Pancreas (tissue), 10 donors: ENCODE results near the gene EVI5L. TPM values are rescaled to one million over a fixed set of nuclear protein-coding genes. Genes with fewer than 3 reads are reported as not detected.

Experiments used
- ATAC-seq, 4 donors: fragments of 200-7000 bp; cut with Tn5 transposase; one replicate each; pipeline versions ENCODE4 v1.8.0 to v1.9.1; 2020; ENCODE audit warnings: mild to moderate bottlenecking in 4 of 4, moderate library complexity in 4 of 4
- DNase-seq, 6 donors: peaks; one replicate each; pipeline ENCODE4 v3.0.0-alpha.2; 2020
- FAIRE-seq: peaks from 2 replicates; lab custom pipeline; 2012; peaks lifted over from hg19 to GRCh38; lab: Jason Lieb, UNC
- H3K27ac ChIP-seq, 4 donors: fragments of 200-600 bp; sonication (generic); 1 replicate in 3 of 4; 2 replicates in 1 of 4; pipeline versions ENCODE4 v1.5.0 to v1.8.0; 2020
- H3K27me3 ChIP-seq, 4 donors: fragments of 200-600 bp; one replicate each; pipeline ENCODE4 v1.8.0; 2021
- H3K36me3 ChIP-seq, 3 donors: fragments of 200-600 bp; sonication (generic) in 1 of 3; one replicate each; pipeline versions ENCODE4 v1.5.0 to v1.8.0; 2020 to 2021
- H3K4me1 ChIP-seq, 3 donors: fragments of 200-600 bp; one replicate each; pipeline ENCODE4 v1.8.0; 2021
- H3K4me3 ChIP-seq, 4 donors: fragments of 200-600 bp; sonication (generic) in 2 of 4; one replicate each; pipeline versions ENCODE4 v1.5.0 to v1.8.0; 2020 to 2021
- H3K9me3 ChIP-seq, 4 donors: fragments of 200-600 bp; one replicate each; pipeline ENCODE4 v1.8.0; 2021
- CTCF ChIP-seq, 4 donors: fragments of 200-600 bp; sonication (generic) in 3 of 4; IDR thresholded peaks; one replicate each; pipeline versions ENCODE4 v1.5.0 to v1.8.0; 2021; ENCODE audit warnings: antibody characterized with exemption in 4 of 4
- WGBS, 2 donors: extraction: QIAGEN DNeasy Blood & Tissue Kit; methylation state at CpG; one replicate each; pipeline ENCODE4 v1.1.7; 2013; 5-methylcytosine and 5-hydroxymethylcytosine counted together
- intact Hi-C, 3 donors: fragments of 100-400 bp; cut with DNase I; formaldehyde crosslinking; loops; one replicate each; pipeline versions ENCODE4 v1.11.1 to v1.14.2; 2022
- polyA plus RNA-seq, 2 donors: library from polyadenylated mRNA; stranded (reverse); fragments of 200-250 nt; gene quantifications; one replicate each; pipeline ENCODE4 v1.2.3, GENCODE V29; 2013
- total RNA-seq, 6 donors: library from RNA; stranded (reverse); fragmentation: NEBNext Ultra II Directional in 4 of 6; extraction: Animal tissue kit (Norgen Biotek cat#: 25700) in 4 of 6; gene quantifications; one replicate each; pipeline versions ENCODE4 v1.2.1 to v1.2.4, GENCODE V29; 2021 to 2023
- donor health status: healthy with polysubstance abuse.
- donor health status: DM: no; HTN: no; CAD: no; lungs with moderate emphysema.
- donor health status: DM: no; HTN: no; CAD: no.
- donor health status: control.
- donor health status: control.
- donor health status: Bipolar disorder and iron deficiency.
- donor health status: DM: yes; HTN: yes; CAD: no.
- donor health status: DM: no; HTN: no; CAD: no.
- donor health status: DM: no; HTN: no; CAD: no.
- donor health status: DM: yes; HTN: yes; CAD: no.

EVI5L gene
- total and polyA plus RNA-seq, 8 donors: 3.0 to 9.1 (median 4.8) TPM

GRCh38 chr19:7912144-7912696, 82.2 kb downstream of the EVI5L start:
- no peak for ATAC-seq
- no peak overlapping the region for H3K4me3 ChIP-seq
- H3K27me3 ChIP-seq: peaks cover 0 to 6% (median 0%) of the 10 kb centered on the region in 4 donors
- WGBS, 2 donors: 91 to 92% methylated on average over 28 to 31 of the region's 31 CpGs
- DNase-seq: peak in 3 of 6 donors; percentile 40 to 74 (median 53)
- H3K27ac ChIP-seq: no peak overlapping the region
- H3K4me1 ChIP-seq: peaks cover 0 to 10% (median under 1%) of the 10 kb centered on the region in 3 donors
- H3K36me3 ChIP-seq: peaks cover 4 to 29% (median 22%) of the 10 kb centered on the region in 3 donors
- TF ChIP-seq CTCF (IDR thresholded peaks at IDR 0.05): no peak
- no peaks in the 10 kb centered on the region for H3K9me3 ChIP-seq
- intact Hi-C loops: no loop called here
- FAIRE-seq: no peak

GRCh38 chr19:7912697-7913564, 82.9 kb downstream of the EVI5L start:
- Histone ChIP-seq H3K27ac (no peak overlapping the region), H3K36me3 (peaks cover 4 to 29% (median 22%) of the 10 kb centered on the region in 3 donors), H3K27me3 (peaks cover 0 to 6% (median 0%) of the 10 kb centered on the region in 4 donors), H3K4me3 (no peak overlapping the region), H3K4me1 (peaks cover 0 to 17% (median 6%) of the 10 kb centered on the region in 3 donors), H3K9me3 (no peaks in the 10 kb centered on the region)
- intact Hi-C loops: no loop called here
- FAIRE-seq (no peak), DNase-seq (peak in 3 of 6 donors; percentile 39 to 75 (median 55)), ATAC-seq (no peak)
- no peak for TF ChIP-seq CTCF (IDR thresholded peaks at IDR 0.05)
- WGBS, 2 donors: 92 to 94% methylated on average over 39 of the region's 39 CpGs

- no peak for FAIRE-seq
These were observed 83.6 kb downstream of the EVI5L start for GRCh38 chr19:7913652-7914051.

GRCh38 chr19:7914099-7914498, 84.1 kb downstream of the EVI5L start:
- no peak for ATAC-seq
- FAIRE-seq: no peak
- peaks cover 4 to 29% (median 22%) of the 10 kb centered on the region in 3 donors for H3K36me3 ChIP-seq
- WGBS, 2 donors: 50 to 52% methylated on average over 12 of the region's 12 CpGs
- intact Hi-C loops: no loop called here
- H3K9me3 ChIP-seq: no peaks in the 10 kb centered on the region
- no peak for TF ChIP-seq CTCF (IDR thresholded peaks at IDR 0.05)
- no peak overlapping the region for H3K27ac ChIP-seq
- H3K27me3 ChIP-seq: peaks cover 0 to 6% (median 0%) of the 10 kb centered on the region in 4 donors
- DNase-seq: peak in 1 of 6 donors; percentile 30
- H3K4me1 ChIP-seq: peaks cover 0 to 18% (median 6%) of the 10 kb centered on the region in 3 donors
- no peak overlapping the region for H3K4me3 ChIP-seq

More at GRCh38 chr19:7913652-7914051, 83.6 kb downstream of the EVI5L start:
- Histone ChIP-seq H3K27ac (no peak overlapping the region), H3K9me3 (no peaks in the 10 kb centered on the region), H3K4me1 (peaks cover 0 to 18% (median 6%) of the 10 kb centered on the region in 3 donors), H3K36me3 (peaks cover 4 to 29% (median 22%) of the 10 kb centered on the region in 3 donors), H3K27me3 (peaks cover 0 to 6% (median 0%) of the 10 kb centered on the region in 4 donors), H3K4me3 (no peak overlapping the region)
- 87 to 90% methylated on average over 10 of the region's 10 CpGs for WGBS, 2 donors
- TF ChIP-seq CTCF (IDR thresholded peaks at IDR 0.05): no peak
- ATAC-seq (no peak), DNase-seq (no peak)
- intact Hi-C loops: no loop called here

Other genes starting within 250 kb of the EVI5L start
- 10 to 100 TPM; 12.1 to 25.5 (median 20.6) TPM for gene CAMSAP3, start 234.4 kb upstream of the EVI5L start, total RNA-seq
- 10 to 100 TPM; 52.6 to 64.5 TPM for gene CAMSAP3, start 234.4 kb upstream of the EVI5L start, polyA plus RNA-seq
- gene XAB2, start 200.7 kb upstream of the EVI5L start, total RNA-seq: 10 to 100 TPM; 16.8 to 27.9 (median 22.5) TPM
- 10 to 100 TPM; 63.7 to 71.5 TPM for gene XAB2, start 200.7 kb upstream of the EVI5L start, polyA plus RNA-seq
- gene PET100, start 200.4 kb upstream of the EVI5L start, total RNA-seq: 10 to 100 TPM; 31.6 to 56.6 (median 47.3) TPM
- gene PET100, start 200.4 kb upstream of the EVI5L start, polyA plus RNA-seq: 10 to 100 TPM; 91.0 to 95.6 TPM
- 1 to 10 TPM; 1.1 to 3.7 (median 1.8) TPM for gene PCP2, start 196.5 kb upstream of the EVI5L start, total RNA-seq
- gene PCP2, start 196.5 kb upstream of the EVI5L start, polyA plus RNA-seq: 10 to 100 TPM in 1 of 2 donors, 1 to 10 TPM in 1; 8.8 to 35.6 TPM
- gene STXBP2, start 193.1 kb upstream of the EVI5L start, total RNA-seq: 100 to 1,000 TPM in 1 of 6 donors, 10 to 100 TPM in 5; 45.6 to 104 (median 73.4) TPM
- gene STXBP2, start 193.1 kb upstream of the EVI5L start, polyA plus RNA-seq: 100 to 1,000 TPM; 143 to 216 TPM
- not detected for gene RETN, start 161.2 kb upstream of the EVI5L start, total RNA-seq
- gene RETN, start 161.2 kb upstream of the EVI5L start, polyA plus RNA-seq: 1 to 10 TPM; 2.2 to 5.9 TPM
- 1 to 10 TPM in 1 of 6 donors, under 1 TPM in 3, not detected in 2; 0.16 to 1.5 (median 0.67) TPM for gene MCEMP1, start 153.1 kb upstream of the EVI5L start, total RNA-seq
- under 1 TPM; 0.19 to 0.28 TPM for gene MCEMP1, start 153.1 kb upstream of the EVI5L start, polyA plus RNA-seq
- gene TRAPPC5, start 149.4 kb upstream of the EVI5L start, total RNA-seq: 10 to 100 TPM; 26.7 to 49.8 (median 38.3) TPM
- gene TRAPPC5, start 149.4 kb upstream of the EVI5L start, polyA plus RNA-seq: 10 to 100 TPM; 53.0 to 89.9 TPM
- gene FCER2, start 128.1 kb upstream of the EVI5L start, total RNA-seq: under 1 TPM in 2 of 6 donors, not detected in 4; 0.19 to 0.51 TPM
- under 1 TPM in 1 of 2 donors, not detected in 1; 0.08 TPM for gene FCER2, start 128.1 kb upstream of the EVI5L start, polyA plus RNA-seq
- gene CLEC4G, start 98.1 kb upstream of the EVI5L start, total RNA-seq: 1 to 10 TPM in 1 of 6 donors, under 1 TPM in 2, not detected in 3; 0.16 to 1.1 (median 0.90) TPM
- gene CLEC4G, start 98.1 kb upstream of the EVI5L start, polyA plus RNA-seq: under 1 TPM; 0.09 to 0.68 TPM
- gene CD209, start 82.7 kb upstream of the EVI5L start, total RNA-seq: 1 to 10 TPM in 3 of 6 donors, under 1 TPM in 3; 0.23 to 7.0 (median 1.5) TPM
- gene CD209, start 82.7 kb upstream of the EVI5L start, polyA plus RNA-seq: under 1 TPM; 0.19 to 0.49 TPM
- not detected for gene CLEC4M, start 67.0 kb upstream of the EVI5L start, total RNA-seq
- not detected for gene CLEC4M, start 67.0 kb upstream of the EVI5L start, polyA plus RNA-seq
- 1 to 10 TPM; 1.6 to 2.1 (median 1.8) TPM for gene PRR36, start 44.2 kb downstream of the EVI5L start, total RNA-seq
- 1 to 10 TPM; 2.8 to 3.1 TPM for gene PRR36, start 44.2 kb downstream of the EVI5L start, polyA plus RNA-seq
- gene LRRC8E, start 58.3 kb downstream of the EVI5L start, total RNA-seq: 1 to 10 TPM; 4.6 to 6.1 (median 5.0) TPM
- gene LRRC8E, start 58.3 kb downstream of the EVI5L start, polyA plus RNA-seq: 1 to 10 TPM; 2.6 to 3.2 TPM
- gene MAP2K7, start 73.7 kb downstream of the EVI5L start, total RNA-seq: 10 to 100 TPM; 13.9 to 21.0 (median 16.1) TPM
- 10 to 100 TPM; 21.6 to 45.3 TPM for gene MAP2K7, start 73.7 kb downstream of the EVI5L start, polyA plus RNA-seq
- gene TGFBR3L, start 84.6 kb downstream of the EVI5L start, total RNA-seq: 1 to 10 TPM in 1 of 6 donors, under 1 TPM in 4, not detected in 1; 0.16 to 1.1 (median 0.52) TPM
- gene TGFBR3L, start 84.6 kb downstream of the EVI5L start, polyA plus RNA-seq: 1 to 10 TPM in 1 of 2 donors, not detected in 1; 2.2 TPM
- gene SNAPC2, start 90.1 kb downstream of the EVI5L start, total RNA-seq: 10 to 100 TPM in 1 of 6 donors, 1 to 10 TPM in 5; 4.9 to 11.3 (median 6.7) TPM
- 10 to 100 TPM; 10.6 to 12.0 TPM for gene SNAPC2, start 90.1 kb downstream of the EVI5L start, polyA plus RNA-seq
- 1 to 10 TPM in 4 of 6 donors, under 1 TPM in 2; 0.67 to 5.1 (median 1.5) TPM for gene CTXN1, start 95.9 kb downstream of the EVI5L start, total RNA-seq
- gene CTXN1, start 95.9 kb downstream of the EVI5L start, polyA plus RNA-seq: 1 to 10 TPM; 1.7 to 2.3 TPM
- gene TIMM44, start 113.4 kb downstream of the EVI5L start, total RNA-seq: 10 to 100 TPM; 19.8 to 51.4 (median 24.7) TPM
- 10 to 100 TPM; 78.0 to 83.1 TPM for gene TIMM44, start 113.4 kb downstream of the EVI5L start, polyA plus RNA-seq
- 10 to 100 TPM; 17.9 to 38.4 (median 28.7) TPM for gene ELAVL1, start 175.4 kb downstream of the EVI5L start, total RNA-seq
- gene ELAVL1, start 175.4 kb downstream of the EVI5L start, polyA plus RNA-seq: 10 to 100 TPM in 1 of 2 donors, 1 to 10 TPM in 1; 6.6 to 18.2 TPM
- not detected for gene CCL25, start 222.5 kb downstream of the EVI5L start, total RNA-seq
- gene CCL25, start 222.5 kb downstream of the EVI5L start, polyA plus RNA-seq: under 1 TPM in 1 of 2 donors, not detected in 1; 0.19 TPM